Spinal cord (tissue), 10 donors: Measurements from ENCODE around the gene SPOCK3. TPM values are rescaled to one million over a fixed set of nuclear protein-coding genes. Genes with fewer than 3 reads are reported as not detected.

Experiments used
- DNase-seq, 6 donors: peaks; one replicate each; pipeline versions ENCODE4 v3.0.0 to v3.0.0-alpha.2; 2013 to 2015; ENCODE audit warnings: low spot score in 6 of 6, low read depth in 4 of 6
- H3K27ac ChIP-seq: one replicate; pipeline ENCODE4 v1.5.1; 2013; ENCODE audit warnings: low read depth, low read length, control low read depth
- H3K27me3 ChIP-seq: one replicate; pipeline ENCODE4 v1.6.1; 2013; ENCODE audit warnings: low read length; ENCODE audit not compliant: control insufficient read depth, insufficient read depth
- H3K36me3 ChIP-seq: one replicate; pipeline ENCODE4 v1.6.1; 2013; ENCODE audit warnings: low read length; ENCODE audit not compliant: control insufficient read depth, insufficient read depth
- H3K4me1 ChIP-seq: one replicate; pipeline ENCODE4 v1.6.1; 2013; ENCODE audit warnings: low read length; ENCODE audit not compliant: control insufficient read depth, insufficient read depth
- H3K4me3 ChIP-seq: one replicate; pipeline ENCODE4 v1.5.1; 2013; ENCODE audit warnings: low read depth, low read length, control low read depth
- H3K9me3 ChIP-seq: one replicate; pipeline ENCODE4 v1.6.1; 2013; ENCODE audit warnings: low read length; ENCODE audit not compliant: control insufficient read depth, insufficient read depth
- WGBS: methylation state at CpG from one replicate; pipeline ENCODE4 v1.1.5; 2013; ENCODE audit warnings: missing lambda C conversion rate; ENCODE audit not compliant: insufficient coverage; 5-methylcytosine and 5-hydroxymethylcytosine counted together
- polyA plus RNA-seq, 2 donors: library from polyadenylated mRNA; unstranded; fragments of 120-200 nt; gene quantifications; one replicate each; pipeline ENCODE4 v1.2.1, GENCODE V29; 2013; ENCODE audit not compliant: insufficient read length in 2 of 2
- total RNA-seq, 2 donors: library from RNA; depleted of rRNA in 1 of 2; stranded (reverse); fragments of 120-200 nt in 1 of 2; fragments of >200 nt in 1 of 2; gene quantifications; one replicate each; pipeline versions ENCODE4 v1.2.3 to v1.2.4, GENCODE V29; 2013 to 2014
- donor health status: healthy.

SPOCK3 gene
- total and polyA plus RNA-seq, 4 donors, result 21.3 to 139 (median 86.1) TPM

DNA sequence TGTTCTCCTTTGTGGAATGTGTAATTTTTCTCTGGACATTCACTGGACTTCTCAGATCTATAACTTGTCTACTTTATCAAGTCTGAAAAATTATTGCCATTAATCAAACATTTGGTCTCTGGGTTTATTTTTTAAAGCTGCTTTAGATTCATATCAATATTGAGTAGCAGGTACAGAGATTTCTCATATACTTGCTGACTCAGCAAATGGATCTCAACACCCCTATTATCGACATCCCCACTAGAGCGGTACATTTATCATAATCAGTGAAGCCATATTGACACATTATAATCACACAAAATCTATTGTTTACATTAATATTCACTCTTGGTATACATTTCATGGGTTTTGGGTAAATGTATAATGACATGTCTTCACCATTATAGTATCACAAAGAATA lies 268.7 kb downstream of the SPOCK3 start:
- H3K9me3 ChIP-seq, result peaks cover 2% of the 10 kb centered on the region
- no peaks in the 10 kb centered on the region for H3K27me3 ChIP-seq
- no peak overlapping the region for H3K27ac ChIP-seq
- no peaks in the 10 kb centered on the region for H3K4me1 ChIP-seq
- WGBS, result no CpG with 5 or more reads among the region's 2 CpGs
- no peaks in the 10 kb centered on the region for H3K36me3 ChIP-seq
- DNase-seq, result no peak
- no peak overlapping the region for H3K4me3 ChIP-seq

DNA sequence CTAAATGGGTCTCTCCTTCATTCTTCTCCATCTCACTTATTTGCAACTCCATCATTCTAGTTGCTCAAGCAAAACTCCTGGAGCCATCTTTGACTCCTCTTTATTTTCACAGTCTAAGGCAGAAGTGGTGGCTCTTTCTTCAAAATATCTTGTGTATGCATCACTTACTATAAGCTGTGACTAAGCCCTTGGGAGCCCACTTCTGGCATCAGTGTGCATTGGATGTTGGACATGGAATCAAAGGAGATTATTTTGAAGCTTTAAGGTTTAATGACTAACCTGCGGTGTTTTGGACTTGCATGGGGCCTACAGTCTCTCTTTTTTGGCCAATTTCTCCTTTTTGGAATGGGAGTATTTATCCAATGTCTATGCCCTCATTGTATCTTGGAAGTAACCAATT lies 276.8 kb downstream of the SPOCK3 start:
- no peak for DNase-seq
- Histone ChIP-seq H3K4me1 (no peaks in the 10 kb centered on the region), H3K36me3 (no peaks in the 10 kb centered on the region), H3K9me3 (peaks cover 2% of the 10 kb centered on the region), H3K27ac (no peak overlapping the region), H3K4me3 (no peak overlapping the region), H3K27me3 (no peaks in the 10 kb centered on the region)
- no CpG with 5 or more reads among the region's 1 CpG for WGBS

- 100% methylated on average over 1 of the region's 2 CpGs for WGBS
- no peak for DNase-seq
- Histone ChIP-seq H3K9me3 (peaks cover 2% of the 10 kb centered on the region), H3K27me3 (no peaks in the 10 kb centered on the region), H3K4me1 (no peaks in the 10 kb centered on the region), H3K27ac (no peak overlapping the region), H3K36me3 (no peaks in the 10 kb centered on the region), H3K4me3 (no peak overlapping the region)
Measured at GRCh38 chr4:166956484-166956883, 277.8 kb downstream of the SPOCK3 start.

GRCh38 chr4:166941629-166942028 lies 292.7 kb downstream of the SPOCK3 start:
- DNase-seq, result no peak
- Histone ChIP-seq H3K27ac (no peak overlapping the region), H3K36me3 (no peaks in the 10 kb centered on the region), H3K27me3 (no peaks in the 10 kb centered on the region), H3K4me1 (no peaks in the 10 kb centered on the region), H3K4me3 (no peak overlapping the region), H3K9me3 (no peaks in the 10 kb centered on the region)
- 92% methylated on average over 2 of the region's 6 CpGs for WGBS

GRCh38 chr4:166930464-166930863 lies 303.8 kb downstream of the SPOCK3 start:
- Histone ChIP-seq H3K4me1 (no peaks in the 10 kb centered on the region), H3K27ac (no peak overlapping the region), H3K27me3 (no peaks in the 10 kb centered on the region), H3K36me3 (no peaks in the 10 kb centered on the region), H3K9me3 (no peaks in the 10 kb centered on the region), H3K4me3 (no peak overlapping the region)
- no CpG with 5 or more reads among the region's 1 CpG for WGBS
- no peak for DNase-seq

DNA sequence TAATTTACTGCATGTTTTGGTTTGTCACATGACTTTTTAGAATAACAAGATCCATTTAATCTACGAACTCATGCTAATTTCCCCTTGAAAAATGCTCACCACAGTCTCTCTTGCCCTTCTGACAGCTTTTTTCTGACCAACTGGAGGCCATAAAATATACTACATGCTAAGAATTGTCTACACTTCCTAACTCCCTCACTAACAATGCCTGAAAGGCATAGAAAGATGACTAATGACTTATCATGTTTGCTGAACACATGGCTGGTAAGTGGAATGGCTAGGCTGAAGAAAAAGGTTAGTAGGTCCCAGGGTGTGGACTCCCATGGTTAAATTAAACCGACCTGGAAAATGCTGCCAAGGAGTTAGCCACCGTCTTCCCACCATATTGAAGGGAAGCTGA lies 309.9 kb downstream of the SPOCK3 start:
- DNase-seq, result no peak
- H3K36me3 ChIP-seq, result no peaks in the 10 kb centered on the region

DNA sequence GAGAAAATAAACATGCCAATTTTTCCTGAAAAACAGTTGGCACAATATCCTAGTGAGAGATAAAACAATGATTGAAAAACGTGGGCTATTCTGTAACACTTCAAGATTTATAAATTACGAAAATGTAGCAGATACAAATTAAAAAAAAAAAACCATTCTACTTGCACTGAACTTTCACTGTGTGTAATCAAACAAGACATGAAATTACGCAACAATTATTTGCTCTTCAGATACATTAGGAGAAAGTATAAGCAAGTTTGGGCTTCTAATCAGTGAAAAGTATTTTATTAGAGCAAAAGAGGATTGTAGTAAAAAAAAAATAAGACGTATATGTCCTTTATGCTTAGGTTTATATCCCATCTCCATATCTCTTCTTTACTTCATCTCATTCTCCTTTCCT lies 320.4 kb downstream of the SPOCK3 start:
- Histone ChIP-seq H3K4me1 (no peaks in the 10 kb centered on the region), H3K36me3 (no peaks in the 10 kb centered on the region), H3K27ac (no peak overlapping the region), H3K9me3 (no peaks in the 10 kb centered on the region), H3K4me3 (no peak overlapping the region), H3K27me3 (no peaks in the 10 kb centered on the region)
- WGBS, result no CpG with 5 or more reads among the region's 4 CpGs
- no peak for DNase-seq

More for the DNA sequence above, 309.9 kb downstream of the SPOCK3 start:
- Histone ChIP-seq H3K9me3 (no peaks in the 10 kb centered on the region), H3K4me3 (no peak overlapping the region), H3K27ac (no peak overlapping the region), H3K4me1 (no peaks in the 10 kb centered on the region), H3K27me3 (no peaks in the 10 kb centered on the region)
- 83% methylated on average over 2 of the region's 3 CpGs for WGBS

DNA sequence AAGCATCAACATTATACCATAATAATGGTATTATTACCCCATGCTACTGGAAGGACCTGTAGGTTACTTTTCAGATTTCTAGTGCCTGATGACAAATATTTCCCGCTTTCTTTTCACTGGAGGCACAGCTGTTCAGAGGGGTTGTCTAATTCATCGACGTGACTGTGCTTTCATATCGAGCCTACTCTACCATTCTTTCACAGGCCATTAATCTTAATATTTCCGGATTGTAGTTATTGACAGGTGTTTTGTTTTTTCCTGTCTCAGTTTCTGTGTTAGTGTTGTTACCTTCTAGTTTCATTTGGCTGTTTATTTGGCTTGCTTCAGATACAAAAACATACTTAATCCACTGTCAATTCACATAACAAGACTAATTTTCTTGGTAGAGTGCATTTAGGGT lies 330.9 kb downstream of the SPOCK3 start:
- no peaks in the 10 kb centered on the region for H3K27me3 ChIP-seq
- no peaks in the 10 kb centered on the region for H3K36me3 ChIP-seq
- no peaks in the 10 kb centered on the region for H3K4me1 ChIP-seq
- no peaks in the 10 kb centered on the region for H3K9me3 ChIP-seq
- WGBS, result no CpG with 5 or more reads among the region's 5 CpGs
- DNase-seq, result no peak
- H3K4me3 ChIP-seq, result no peak overlapping the region
- no peak overlapping the region for H3K27ac ChIP-seq

DNA sequence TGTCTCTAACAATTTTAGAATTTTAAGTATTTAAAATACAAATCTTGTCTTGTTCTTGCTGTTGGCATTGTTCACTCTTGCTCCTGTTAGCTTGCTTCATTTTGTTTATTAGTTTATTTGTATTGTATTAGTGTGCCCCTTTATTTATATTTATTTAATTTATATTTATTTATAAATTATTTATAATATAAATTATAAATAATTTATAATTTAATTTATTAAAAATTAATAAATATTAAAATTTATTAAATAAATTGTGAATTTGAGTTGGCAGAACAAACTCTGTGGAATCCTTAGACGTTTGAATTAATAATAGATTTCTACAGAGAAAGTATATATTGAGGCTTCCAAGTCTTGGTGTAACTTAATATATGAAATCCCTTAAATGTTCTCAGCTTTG lies 331.4 kb downstream of the SPOCK3 start:
- H3K27ac ChIP-seq, result no peak overlapping the region
- no peaks in the 10 kb centered on the region for H3K27me3 ChIP-seq
- H3K36me3 ChIP-seq, result no peaks in the 10 kb centered on the region
- no peaks in the 10 kb centered on the region for H3K4me1 ChIP-seq
- no peak for DNase-seq
- H3K4me3 ChIP-seq, result no peak overlapping the region
- no CpG with 5 or more reads among the region's 1 CpG for WGBS
- H3K9me3 ChIP-seq, result no peaks in the 10 kb centered on the region

DNA sequence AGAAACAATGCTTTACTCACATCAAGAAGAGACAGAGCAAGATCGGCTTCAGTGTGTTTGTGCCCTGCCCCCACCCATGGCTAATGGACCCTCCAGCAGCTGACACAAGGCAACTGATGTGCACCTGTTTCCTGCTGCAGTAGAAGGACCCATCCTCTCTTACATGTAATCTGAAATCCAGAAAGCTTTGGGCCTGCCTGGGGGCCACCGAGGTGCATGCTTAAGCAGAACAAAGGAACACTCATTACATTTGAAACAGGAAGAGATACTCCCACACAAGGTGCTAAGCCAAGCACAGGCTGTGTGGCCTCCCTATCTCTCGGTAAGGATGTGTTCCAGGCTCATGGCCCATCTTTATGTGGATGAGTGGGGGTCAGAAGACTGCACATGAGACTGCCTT lies 338.0 kb downstream of the SPOCK3 start:
- Histone ChIP-seq H3K4me1 (no peaks in the 10 kb centered on the region), H3K4me3 (no peak overlapping the region), H3K27ac (no peak overlapping the region), H3K9me3 (no peaks in the 10 kb centered on the region), H3K27me3 (no peaks in the 10 kb centered on the region), H3K36me3 (no peaks in the 10 kb centered on the region)
- DNase-seq, result no peak
- WGBS, result 70% methylated on average over 2 of the region's 3 CpGs
